HG02571 (cell line): Measurements from ENCODE around the gene HERC4.
"Not testable (repeated sequence)": the region's sequence is repeated elsewhere in the genome, so short reads cannot be mapped to it uniquely, and the experiment has no call there.

Source experiments
- ATAC-seq: cut with Tn5 transposase; IDR thresholded peaks from one replicate; pipeline ENCODE4 v1.9.1; 2021; ENCODE audit warnings: mild to moderate bottlenecking, moderate library complexity; ENCODE audit not compliant: unreplicated experiment

HERC4 gene

GRCh38 chr10:68052463-68052862, 22.6 kb downstream of the HERC4 start:
- no peak for ATAC-seq

- ATAC-seq = no peak
Observed at GRCh38 chr10:68049289-68050078, 25.6 kb downstream of the HERC4 start.

- ATAC-seq = no peak
Observed at GRCh38 chr10:68047554-68048327, 27.3 kb downstream of the HERC4 start.

GRCh38 chr10:68047122-68047521, 28.0 kb downstream of the HERC4 start:
- ATAC-seq = peak; percentile 53

GRCh38 chr10:68046642-68047041, 28.4 kb downstream of the HERC4 start:
- peak; percentile 39 for ATAC-seq

GRCh38 chr10:68043030-68043429, 32.1 kb downstream of the HERC4 start:
- no peak for ATAC-seq

GRCh38 chr10:68032113-68032512, 43.0 kb downstream of the HERC4 start:
- no peak for ATAC-seq

GRCh38 chr10:68027429-68027828, 47.7 kb downstream of the HERC4 start:
- ATAC-seq = no peak

GRCh38 chr10:68023292-68023691, 51.8 kb downstream of the HERC4 start:
- no peak for ATAC-seq

GRCh38 chr10:68022324-68022723, 52.8 kb downstream of the HERC4 start:
- not testable (repeated sequence) for ATAC-seq

GRCh38 chr10:68016519-68016918, 58.6 kb downstream of the HERC4 start:
- ATAC-seq = not testable (repeated sequence)

GRCh38 chr10:68010426-68010940, 64.6 kb downstream of the HERC4 start:
- no peak for ATAC-seq

GRCh38 chr10:68007356-68007755, 67.7 kb downstream of the HERC4 start:
- ATAC-seq = no peak

- no peak for ATAC-seq
Observed at GRCh38 chr10:68001539-68001938, 73.5 kb downstream of the HERC4 start.

- no peak for ATAC-seq
Observed at GRCh38 chr10:68001000-68001399, 74.1 kb downstream of the HERC4 start.

- no peak for ATAC-seq
Observed at GRCh38 chr10:67990093-67990492, 85.0 kb downstream of the HERC4 start.

GRCh38 chr10:67988606-67989005, 86.5 kb downstream of the HERC4 start:
- ATAC-seq = no peak

GRCh38 chr10:67982603-67983002, 92.5 kb downstream of the HERC4 start:
- ATAC-seq = not testable (repeated sequence)

GRCh38 chr10:67978749-67979148, 96.3 kb downstream of the HERC4 start:
- ATAC-seq = no peak

- no peak for ATAC-seq
Observed at GRCh38 chr10:67977251-67977650, 97.8 kb downstream of the HERC4 start.

GRCh38 chr10:67976292-67977245, 98.5 kb downstream of the HERC4 start:
- no peak for ATAC-seq
